ENCODE results near the gene FAXDC2.

Gene FAXDC2, protein sequence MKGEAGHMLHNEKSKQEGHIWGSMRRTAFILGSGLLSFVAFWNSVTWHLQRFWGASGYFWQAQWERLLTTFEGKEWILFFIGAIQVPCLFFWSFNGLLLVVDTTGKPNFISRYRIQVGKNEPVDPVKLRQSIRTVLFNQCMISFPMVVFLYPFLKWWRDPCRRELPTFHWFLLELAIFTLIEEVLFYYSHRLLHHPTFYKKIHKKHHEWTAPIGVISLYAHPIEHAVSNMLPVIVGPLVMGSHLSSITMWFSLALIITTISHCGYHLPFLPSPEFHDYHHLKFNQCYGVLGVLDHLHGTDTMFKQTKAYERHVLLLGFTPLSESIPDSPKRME

DNA sequence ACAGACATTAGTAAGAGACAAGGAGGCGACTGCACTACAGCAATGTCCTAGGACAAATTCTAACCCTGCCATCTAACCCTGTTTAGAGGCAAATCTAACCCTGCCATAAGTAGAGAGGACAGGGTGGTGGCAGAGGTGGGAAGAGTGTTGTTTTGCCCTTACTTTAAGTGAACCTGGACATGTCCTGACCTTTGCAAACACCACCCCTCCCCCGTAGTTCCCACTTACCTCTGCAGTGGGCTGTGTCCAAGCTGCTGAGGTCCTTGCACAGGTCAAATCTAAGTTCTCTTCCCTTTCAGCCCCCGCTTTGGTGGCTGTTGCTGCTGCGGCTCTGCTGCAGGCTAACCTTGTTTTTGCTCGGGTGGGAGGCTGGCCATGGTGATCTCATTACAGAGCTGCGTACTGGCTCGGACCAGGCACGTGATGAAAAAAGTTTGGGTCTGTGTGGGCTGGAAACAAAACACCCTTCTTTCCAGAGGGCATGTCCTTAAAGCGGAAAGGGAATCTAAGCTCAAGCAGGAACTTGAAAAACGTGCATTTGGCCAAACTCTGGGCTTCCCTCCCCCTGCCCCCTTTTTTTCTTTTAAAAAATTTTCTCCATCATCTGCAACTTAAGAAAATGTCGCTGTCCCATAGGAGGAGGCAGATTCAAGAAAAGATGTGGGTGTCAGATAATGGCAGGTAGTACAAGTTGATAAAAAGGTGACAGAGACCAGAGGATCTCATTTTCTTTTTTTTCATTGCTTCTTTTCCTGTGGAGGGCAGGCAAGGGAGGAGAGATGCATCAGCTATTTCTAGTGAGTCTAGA lies at the start of gene FAXDC2:
FAXDC2 (minus strand) TSS at position 349 of the 808 bp plus-strand sequence. CDS start 12,425 bp downstream, outside the sequence.
- DNase-seq: no peak

DNA sequence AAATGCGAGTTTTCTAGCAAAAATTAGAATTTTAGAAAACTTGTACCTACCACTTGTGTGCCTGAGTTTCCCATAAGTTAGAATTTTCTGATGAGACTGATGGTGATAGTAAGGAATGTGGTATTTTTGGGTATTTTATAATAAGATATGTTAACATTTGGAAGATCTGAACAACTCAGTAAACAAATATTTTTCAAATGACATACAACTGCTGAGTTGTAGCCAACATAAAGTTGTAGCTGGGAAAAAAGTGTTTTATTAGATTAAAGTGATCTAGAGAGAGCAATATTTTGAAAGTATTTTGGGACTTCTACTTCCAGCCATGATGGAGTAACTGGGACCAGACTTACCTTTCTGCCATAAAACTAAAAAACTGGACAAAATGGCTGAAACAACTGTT lies 49.7 kb upstream of the FAXDC2 start:
- no peak for DNase-seq

DNA sequence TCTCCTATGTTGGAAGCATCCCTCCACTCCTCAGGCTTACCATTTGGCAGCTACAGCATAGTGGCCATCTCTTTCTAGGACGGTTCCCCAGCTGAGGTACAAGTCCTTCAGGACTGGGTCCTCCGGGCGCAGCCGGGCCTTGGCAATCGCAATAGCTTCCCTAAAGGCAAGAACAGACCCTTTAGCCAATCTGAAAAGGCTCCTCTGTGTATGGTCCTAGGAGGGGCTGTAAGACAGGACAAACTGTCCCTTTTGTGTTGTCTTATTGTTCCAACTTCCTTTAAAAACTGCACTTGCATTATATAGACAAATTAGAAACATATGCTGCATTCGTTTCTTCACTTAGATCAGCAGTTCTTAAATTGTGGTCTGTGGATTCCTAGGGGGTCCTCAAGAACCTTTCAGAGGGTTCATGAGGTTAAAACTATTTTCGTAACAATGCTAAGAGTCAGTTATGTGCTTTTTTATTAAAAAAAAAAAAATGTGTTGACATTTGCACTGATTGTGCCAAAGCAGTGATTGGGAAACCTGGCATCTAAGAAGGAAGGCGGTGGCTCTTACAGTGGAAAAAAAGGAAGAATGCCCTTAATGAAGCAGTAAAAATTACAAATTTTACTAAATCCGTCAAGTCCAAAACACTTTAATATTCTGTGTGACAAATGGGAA lies 48.9 kb upstream of the FAXDC2 start:
- no peak for DNase-seq

DNA sequence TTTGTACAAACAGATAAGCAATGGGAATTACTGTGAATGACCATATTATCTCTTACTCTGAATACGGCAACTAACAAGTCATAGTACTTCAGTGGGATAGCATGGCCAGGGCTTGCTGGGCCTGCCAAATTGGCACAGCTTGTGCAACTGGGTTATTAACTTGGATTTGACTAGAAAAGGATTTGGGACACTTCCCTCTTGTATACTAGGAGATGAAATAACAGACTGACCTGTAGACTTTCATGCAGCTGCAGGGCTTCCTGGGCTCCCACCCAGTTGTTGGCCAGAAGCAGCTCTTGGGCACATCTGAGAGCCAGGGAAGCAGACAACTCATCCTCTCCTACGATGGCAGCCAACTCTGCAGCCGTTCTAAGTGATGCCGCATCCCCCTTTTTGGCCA lies 47.8 kb upstream of the FAXDC2 start:
- no peak for DNase-seq

DNA sequence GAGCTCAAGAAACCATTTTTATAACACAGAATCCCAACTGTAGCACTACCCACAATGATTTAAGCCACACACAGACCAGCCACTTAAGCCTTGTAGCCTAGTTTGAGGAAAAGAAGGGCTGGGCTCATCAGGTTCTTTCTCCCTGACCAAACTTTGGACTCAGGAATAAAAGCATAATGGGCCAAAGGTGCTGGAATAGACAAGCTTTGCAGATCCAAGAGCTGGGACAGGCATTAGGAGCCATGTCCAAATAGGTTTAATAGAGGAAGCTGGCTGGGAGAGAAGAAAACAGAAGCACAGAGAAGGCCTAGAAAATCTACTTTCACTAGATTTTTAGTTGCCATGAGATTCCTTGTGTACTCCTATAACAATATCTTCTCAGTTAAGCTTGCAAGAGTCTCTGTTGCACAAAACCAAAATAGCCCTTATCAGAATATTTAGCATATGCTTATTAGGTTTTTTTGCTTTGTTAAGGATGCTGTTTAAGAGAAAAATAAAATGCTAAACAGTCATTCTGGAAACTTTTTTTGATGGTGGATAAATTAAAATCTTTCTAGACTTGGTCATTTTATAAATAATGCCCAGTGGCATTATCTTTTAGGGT lies 46.3 kb upstream of the FAXDC2 start:
- DNase-seq: no peak

DNA sequence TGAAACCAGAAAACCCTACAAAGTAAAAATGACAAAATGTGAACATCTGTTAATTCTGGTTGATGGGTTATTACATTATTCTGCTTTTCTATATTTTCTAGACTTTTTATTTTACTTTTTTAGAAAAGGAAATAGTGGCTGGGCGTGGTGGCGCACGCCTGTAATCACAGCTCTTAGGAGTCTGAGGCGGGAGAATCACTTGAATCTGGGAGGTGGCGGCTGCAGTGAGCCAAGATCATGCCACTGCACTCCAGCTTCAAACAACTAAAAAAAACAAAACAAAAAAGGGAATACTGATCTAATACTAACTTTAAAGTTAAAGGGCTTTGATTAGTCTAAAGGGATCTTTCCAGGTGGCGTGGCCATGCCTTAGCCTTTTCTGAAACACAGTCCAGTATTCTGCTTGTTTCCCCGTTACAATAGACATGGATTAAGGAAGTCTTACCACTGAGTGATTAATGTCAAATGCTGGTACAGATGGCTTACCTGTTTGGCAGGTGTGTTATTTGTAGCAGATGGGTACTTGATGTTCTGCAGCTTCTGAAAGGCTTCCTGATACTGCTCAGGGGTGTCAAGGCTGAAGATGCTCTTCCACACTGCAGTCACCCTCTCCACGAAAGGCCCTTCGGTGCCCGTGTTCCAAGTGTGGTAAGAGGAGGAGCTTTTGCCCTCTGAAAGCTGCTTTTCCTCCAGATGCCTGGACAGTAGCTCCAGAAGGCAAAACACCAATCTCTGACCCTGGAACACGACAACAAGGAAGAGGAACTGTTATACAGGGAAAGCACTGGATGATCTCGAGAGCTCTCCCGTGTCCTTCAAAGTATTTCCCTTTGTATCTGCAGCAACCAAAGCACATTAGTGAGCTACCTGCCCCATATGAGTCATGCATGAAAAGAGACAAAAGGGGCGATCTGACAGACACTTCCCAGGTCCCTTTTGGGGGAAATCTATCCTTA lies 45.5 kb upstream of the FAXDC2 start:
- DNase-seq: no peak

DNA sequence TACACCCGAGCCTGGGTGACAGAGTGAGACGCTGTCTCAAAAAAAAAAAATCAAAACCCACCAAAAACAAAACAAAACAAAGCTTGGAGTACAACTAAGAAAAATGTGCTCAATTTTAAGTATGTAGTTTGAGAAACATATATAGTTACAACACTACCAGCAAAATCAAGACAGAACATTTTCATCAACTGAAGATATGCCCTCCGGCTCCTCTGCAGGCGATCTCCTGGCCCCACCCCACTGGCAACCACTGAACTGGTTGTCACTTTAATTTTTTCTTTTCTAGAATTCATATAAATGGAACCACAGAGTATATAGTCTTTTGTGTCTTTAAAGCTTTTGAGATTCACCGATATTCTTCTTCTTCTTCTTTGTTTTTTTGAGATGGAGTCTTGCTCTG lies 43.0 kb upstream of the FAXDC2 start:
- DNase-seq: no peak

DNA sequence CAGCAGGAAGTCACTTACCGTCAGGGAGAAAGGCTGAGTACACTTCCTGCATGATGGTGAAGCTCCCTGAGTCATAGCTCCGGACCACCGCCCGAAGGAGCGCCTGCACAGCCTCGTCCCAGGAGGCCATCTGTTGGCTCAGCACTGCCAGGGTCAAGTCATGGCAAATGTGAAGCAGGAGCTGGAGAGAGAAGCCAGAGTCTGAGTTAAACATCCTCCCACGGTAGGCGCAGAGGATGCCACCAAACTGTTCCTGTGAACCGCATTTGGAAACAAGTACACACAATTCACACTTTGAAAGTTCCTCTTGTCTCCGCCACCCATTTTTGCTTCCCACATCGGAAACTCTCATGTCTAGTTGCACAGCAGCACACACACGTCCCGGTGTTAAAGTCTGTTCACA lies 42.0 kb upstream of the FAXDC2 start:
- no peak for DNase-seq

DNA sequence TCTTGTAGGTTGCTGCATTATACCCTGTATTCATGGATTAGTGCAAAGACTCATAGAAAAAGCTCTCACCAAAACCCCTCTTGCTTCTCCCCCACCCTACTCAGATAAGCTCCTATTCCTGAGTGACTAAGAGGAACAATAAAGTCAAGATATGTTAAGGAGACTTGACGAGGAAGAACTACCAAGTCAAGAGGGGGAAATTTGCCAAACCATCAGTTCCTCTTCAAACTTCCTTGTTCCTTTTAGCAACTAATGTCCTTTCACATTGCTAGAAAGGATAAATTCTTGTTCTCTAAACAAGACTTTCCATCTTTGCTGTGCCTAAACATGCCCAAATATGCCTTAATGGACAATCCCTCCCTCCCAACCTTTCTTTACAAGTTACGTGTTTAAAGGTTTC lies 35.0 kb upstream of the FAXDC2 start:
- no peak for DNase-seq

DNA sequence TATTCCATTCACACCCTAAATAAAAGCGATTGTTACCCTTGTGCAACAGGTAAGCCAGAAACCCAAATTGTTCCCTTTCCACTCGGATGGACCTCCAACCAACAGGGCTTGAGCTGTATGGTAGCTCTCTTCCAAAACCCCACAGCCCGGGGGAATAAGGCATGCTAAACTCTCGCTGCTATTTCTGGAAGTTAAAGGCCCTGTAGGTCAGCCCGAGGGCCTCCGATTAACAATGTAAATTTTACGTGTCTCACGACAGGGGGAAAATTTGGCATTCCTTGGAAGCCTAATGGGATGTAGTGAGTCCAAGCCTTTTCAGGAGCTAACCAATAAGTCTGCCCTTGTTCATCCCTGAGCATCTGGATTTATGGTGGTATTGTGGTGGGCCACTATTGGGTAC lies 34.0 kb upstream of the FAXDC2 start:
- DNase-seq: no peak

DNA sequence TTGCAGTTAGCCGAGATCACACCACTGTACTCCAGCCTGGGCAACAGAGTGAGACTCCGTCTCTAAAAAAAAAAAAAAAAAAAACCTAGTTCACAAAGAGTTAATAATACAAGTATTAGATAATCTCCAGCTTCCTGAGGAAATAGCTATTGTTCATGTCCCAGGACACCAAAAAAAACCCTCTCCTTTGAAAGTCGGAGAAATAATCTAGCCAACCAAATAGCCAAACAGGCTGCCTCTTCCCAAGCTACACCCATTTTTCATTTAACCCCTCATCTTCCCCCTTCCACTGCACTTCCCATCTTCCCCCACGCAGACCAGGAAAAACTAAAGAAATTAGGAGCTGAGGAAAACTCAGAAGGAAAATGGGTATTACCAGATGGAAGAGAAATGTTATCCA lies 31.6 kb upstream of the FAXDC2 start:
- no peak for DNase-seq

DNA sequence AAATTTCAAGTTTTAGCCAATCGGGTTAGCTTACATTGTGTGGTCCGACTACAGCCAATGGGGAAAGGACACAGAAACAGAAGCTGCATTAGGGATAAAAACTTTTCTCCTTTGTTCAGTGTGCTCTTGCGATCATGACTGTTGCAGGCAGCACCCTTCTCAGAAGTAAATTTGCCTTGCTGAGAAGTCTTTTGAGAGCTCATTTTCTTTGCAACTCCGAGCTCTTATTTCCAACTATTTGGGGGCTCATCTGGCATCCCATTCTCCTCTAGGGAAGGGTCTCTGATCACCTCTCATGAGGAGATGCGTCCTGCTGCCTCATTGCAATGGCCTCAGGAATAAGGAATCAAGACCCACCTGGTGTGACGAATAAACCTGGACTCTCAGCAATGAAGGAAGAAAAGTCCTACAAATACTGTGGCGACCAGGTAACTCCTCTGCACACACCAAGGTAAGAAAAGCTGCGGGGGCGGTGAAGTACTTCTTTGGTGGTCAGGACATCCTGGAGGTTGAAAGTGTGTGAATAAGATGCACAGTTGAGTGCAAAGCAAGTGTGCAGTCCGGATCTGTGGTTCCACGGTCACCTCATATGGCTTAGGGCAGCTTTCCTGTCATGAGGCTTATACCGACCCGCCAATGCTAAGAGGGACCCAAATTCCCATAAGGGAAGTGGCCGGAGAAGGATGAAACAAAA lies 28.4 kb upstream of the FAXDC2 start:
- no peak for DNase-seq

DNA sequence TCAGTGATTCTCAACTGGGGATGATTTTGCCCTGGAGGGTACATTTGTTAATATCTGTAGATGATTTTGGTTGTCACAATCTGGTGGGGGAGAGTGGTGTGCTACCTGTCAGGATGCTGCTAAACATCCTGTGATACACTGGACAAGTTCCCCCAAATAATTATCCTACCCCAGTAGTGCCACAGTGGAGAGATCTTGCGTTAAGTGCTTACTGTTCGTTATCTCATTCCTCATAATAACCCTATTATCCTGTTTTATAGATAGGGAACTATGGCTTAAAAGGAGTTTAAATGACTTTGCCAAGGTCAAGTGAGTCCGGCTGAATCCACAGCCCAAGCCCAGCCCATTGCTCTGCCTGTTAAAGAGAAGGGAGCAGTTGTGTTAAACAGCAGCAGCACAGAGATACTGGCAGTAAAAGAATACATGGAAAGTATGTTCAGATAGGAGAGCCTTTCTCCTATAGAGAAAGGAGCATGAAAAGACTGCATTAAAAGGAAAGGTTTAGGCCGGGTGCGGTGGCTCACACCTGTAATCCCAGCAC lies 23.5 kb upstream of the FAXDC2 start:
- no peak for DNase-seq

DNA sequence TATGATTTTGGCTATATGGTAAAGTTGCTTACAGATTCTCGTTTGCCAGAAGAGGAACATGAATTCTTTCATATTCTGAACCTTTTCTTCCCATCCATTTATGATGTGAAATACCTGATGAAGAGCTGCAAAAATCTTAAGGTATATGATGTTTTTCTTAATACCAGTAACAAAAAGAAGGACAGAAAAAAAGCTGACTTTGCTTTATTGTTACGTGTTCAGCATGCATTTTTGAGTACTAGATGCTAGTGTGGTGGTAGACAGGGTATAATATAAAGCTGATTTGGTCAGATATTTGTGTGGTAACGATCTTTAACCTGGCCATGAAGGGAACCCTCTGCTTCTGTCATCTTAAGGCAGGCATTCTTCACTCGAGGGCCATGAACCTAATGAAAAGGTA lies 21.3 kb upstream of the FAXDC2 start:
- DNase-seq: no peak

DNA sequence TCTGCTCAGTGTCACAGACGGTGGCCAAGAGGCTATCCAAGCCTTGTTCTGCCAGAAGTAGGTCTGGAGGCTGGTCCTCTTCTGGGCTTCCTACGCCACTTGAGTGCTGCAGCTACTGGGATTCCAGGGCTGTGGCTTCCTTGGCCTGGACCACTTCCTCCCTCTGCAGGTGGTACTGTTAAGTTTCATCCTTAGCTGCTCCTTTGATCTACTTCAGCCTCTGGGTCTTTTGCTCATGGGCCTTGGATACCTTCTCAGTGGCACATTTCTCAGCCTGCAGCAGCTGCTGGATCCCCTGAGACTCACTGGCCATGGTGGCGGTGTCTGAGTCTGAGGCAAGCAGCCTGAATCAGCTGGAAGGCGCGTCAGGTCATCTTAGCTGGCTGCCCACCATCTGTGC lies 18.3 kb upstream of the FAXDC2 start:
- no peak for DNase-seq

DNA sequence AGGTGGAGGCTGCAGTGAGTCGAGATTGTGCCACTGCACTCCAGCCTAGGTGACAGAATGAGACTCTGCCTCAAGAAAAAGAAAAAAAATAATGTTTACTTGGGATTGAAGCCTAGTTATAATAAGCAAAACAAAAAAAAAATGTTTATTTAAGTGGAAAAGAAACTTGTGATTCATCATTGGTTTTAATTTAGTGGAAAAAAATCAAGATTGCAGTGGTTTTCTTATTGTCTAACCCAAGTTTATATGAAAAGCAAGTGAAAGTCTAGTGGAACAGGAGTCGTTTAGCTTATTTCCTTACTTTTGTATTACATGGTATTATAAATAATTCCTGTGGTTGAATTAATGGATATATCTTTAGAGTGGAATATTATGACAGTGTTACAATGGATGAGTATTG lies 16.4 kb upstream of the FAXDC2 start:
- no peak for DNase-seq

DNA sequence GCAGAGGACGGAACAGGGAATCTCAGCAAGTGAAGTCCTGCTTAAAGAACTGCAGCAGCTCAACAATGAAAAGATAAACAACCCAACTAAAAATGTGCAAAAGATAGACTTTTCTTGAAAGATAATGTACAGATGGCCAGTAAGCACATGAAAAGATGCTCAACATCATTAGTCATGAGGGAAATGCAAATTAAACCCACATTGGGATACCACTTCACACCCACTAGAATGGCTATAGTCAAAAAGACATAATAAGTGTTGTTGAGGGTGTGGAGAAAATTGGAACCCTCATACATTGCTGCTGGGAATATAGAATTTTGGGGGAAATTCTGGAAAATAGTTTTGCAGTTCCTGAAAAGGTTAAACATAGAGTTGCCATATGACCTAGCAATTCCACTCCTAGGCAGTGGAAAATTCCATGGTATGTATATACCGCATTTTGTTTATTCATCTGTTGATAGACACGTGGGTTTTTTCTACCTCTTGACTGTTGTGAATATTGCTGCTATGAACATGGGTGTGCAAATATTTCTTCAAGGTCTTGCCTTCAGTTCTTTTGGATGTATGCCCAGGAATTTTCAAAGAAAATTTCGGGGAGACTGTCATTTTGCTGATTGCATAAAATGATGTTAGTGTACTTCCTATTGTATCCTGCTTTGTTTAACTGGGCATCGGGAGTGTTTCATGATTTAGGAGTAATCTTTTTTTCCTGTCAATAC lies 15.2 kb upstream of the FAXDC2 start:
- DNase-seq: no peak

DNA sequence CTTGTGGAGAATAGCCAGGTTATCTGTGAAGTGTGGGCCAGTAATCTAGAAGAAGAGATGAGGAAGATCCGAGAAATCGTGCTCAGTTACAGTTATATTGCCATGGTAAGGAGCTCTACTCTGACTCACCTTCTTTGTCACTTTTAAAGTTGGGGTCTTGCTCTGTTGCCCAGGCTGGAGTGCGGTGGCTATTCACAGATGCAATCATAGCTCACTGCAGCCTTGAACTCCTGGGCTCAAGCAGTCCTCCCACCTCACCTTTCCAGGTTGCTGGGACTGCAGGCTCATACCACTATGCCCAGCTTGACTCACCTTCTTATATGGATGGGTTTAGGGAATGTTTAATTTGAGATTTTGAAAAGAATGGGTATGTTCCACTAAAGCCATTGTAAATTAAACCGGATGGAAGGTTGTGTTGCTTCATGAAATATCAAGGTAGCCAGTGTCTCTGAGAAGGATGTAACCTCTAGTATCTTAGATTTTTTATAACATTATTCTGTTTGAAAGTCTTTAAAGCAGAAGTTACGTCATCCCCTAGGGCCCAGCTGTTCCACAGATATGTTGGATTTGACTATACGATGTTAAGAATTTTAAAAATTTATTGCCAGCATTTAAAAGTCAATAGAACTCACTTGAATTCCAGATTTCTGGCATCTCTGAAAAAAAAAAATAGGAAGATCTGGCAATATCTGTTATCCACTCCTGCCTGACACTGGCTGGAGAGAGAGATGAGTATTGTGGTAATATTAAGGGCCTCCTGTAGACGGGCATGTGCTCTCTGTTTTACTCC lies 13.1 kb upstream of the FAXDC2 start:
- no peak for DNase-seq

DNA sequence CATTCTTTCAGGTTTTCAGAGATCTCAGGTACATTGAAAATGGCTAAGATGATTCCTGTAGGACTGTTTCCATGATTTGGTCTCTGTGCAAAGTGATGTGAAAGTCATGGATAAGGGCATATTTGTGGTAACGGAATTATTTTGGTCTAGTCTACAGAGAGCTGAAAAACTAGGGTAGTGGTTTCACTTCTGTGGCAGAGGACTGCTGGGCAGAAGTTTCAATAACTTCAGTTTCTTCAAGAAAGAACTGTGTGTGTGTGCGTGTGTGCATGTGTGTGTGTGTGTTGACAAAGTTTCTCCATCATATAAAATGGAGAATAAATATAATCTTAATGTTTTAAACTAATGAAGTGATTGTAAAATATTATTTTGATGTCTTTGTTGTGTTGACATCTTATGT lies 12.4 kb upstream of the FAXDC2 start:
- no peak for DNase-seq

DNA sequence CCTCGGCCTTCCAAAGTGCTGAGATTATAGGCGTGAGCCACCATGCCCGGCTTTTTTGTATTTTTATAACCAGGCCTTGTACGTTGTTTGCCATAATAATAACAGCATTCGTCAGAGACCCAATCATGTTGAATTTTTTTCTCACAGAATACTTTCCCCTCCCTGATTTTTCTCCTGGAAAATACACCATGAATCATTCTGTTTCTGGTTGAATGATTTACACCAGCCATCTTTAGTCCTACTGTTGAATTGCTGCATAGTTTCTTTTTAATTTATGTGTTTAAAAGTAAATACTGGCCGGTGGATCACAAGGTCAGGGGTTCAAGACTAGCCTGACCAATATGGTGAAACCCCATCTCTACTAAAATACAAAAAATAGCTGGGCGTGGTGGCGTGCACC lies 11.5 kb upstream of the FAXDC2 start:
- DNase-seq: no peak
